H1 (cell line): ENCODE data around the gene ANKRD7. TPM values are rescaled to one million over a fixed set of nuclear protein-coding genes. Genes with fewer than 3 reads are reported as not detected.

ENCODE experiments used
- CTCF ChIA-PET: fragments of 300-600 bp; sonication (Branson Sonifier 250); formaldehyde crosslinking; loops from one replicate; lab custom pipeline; 2021; ENCODE audit not compliant: partially characterized antibody; lab: Charles Lee
- POLR2A ChIA-PET: fragments of 300-600 bp; sonication (Branson Sonifier 250); formaldehyde crosslinking; loops from one replicate; lab custom pipeline; 2021; ENCODE audit warnings: inconsistent platforms; ENCODE audit not compliant: partially characterized antibody; lab: Charles Lee
- DNase-seq, 2 experiments: peaks; one replicate each; pipeline versions ENCODE4 v3.0.0 to v3.0.0-alpha.2; 2010 to 2022; ENCODE audit warnings: low spot score in 2 of 2, low read depth in 1 of 2, mixed read lengths in 1 of 2
- FAIRE-seq: peaks from 2 replicates; lab custom pipeline; 2011; peaks lifted over from hg19 to GRCh38; lab: Jason Lieb, UNC
- H2AFZ ChIP-seq: 2 replicates; pipeline ENCODE4 v1.8.1; 2012; ENCODE audit warnings: low read length, inconsistent platforms
- H2AK5ac ChIP-seq: 2 replicates; pipeline ENCODE4 v1.6.1; 2013; ENCODE audit warnings: low read depth, low read length
- H2BK120ac ChIP-seq: replicated peaks from 2 replicates; pipeline ENCODE3; 2013; ENCODE audit warnings: low read depth, low read length, inconsistent platforms
- H2BK12ac ChIP-seq: 2 replicates; pipeline ENCODE4 v1.6.1; 2013; ENCODE audit warnings: low read depth, low read length
- H2BK15ac ChIP-seq: 2 replicates; pipeline ENCODE4 v1.6.1; 2013; ENCODE audit warnings: low read length
- H2BK20ac ChIP-seq: 2 replicates; pipeline ENCODE4 v1.6.1; 2013; ENCODE audit warnings: low read length
- H2BK5ac ChIP-seq: 2 replicates; pipeline ENCODE4 v1.6.1; 2013; ENCODE audit warnings: low read depth, low read length
- H3K14ac ChIP-seq: 2 replicates; pipeline ENCODE4 v1.6.1; 2013; ENCODE audit warnings: inconsistent platforms; ENCODE audit not compliant: insufficient read length
- H3K18ac ChIP-seq: 2 replicates; pipeline ENCODE4 v1.6.1; 2013; ENCODE audit warnings: low read length; ENCODE audit errors: extremely low read depth
- H3K23ac ChIP-seq: 2 replicates; pipeline ENCODE4 v1.6.1; 2013; ENCODE audit warnings: inconsistent platforms; ENCODE audit not compliant: insufficient read length
- H3K23me2 ChIP-seq: 2 replicates; pipeline ENCODE4 v1.6.1; 2013; ENCODE audit warnings: low read depth, low read length
- H3K27ac ChIP-seq: 2 replicates; pipeline ENCODE4 v1.6.1; 2011; ENCODE audit warnings: low read depth, low read length, inconsistent platforms
- H3K27me3 ChIP-seq, 4 experiments: replicated peaks in 1 of 4; 1 replicate in 1 of 4; 2 replicates in 3 of 4; pipeline versions ENCODE4 v1.6.1 to v1.8.1; 2011 to 2013; ENCODE audit warnings: low read length in 3 of 4, mild to moderate bottlenecking in 3 of 4, inconsistent platforms in 2 of 4, mixed read lengths in 2 of 4, moderate library complexity in 1 of 4; ENCODE audit not compliant: control insufficient read depth in 3 of 4, insufficient read depth in 3 of 4; ENCODE audit errors: extremely low read depth in 1 of 4
- H3K36me3 ChIP-seq, 4 experiments: 2 replicates each; pipeline versions ENCODE4 v1.6.1 to v1.8.1; 2011 to 2013; ENCODE audit warnings: mild to moderate bottlenecking in 4 of 4, low read length in 3 of 4, moderate library complexity in 2 of 4, control low read depth in 1 of 4, inconsistent platforms in 1 of 4; ENCODE audit not compliant: insufficient read depth in 4 of 4, control insufficient read depth in 2 of 4
- H3K4ac ChIP-seq: replicated peaks from 2 replicates; pipeline ENCODE3; 2013; ENCODE audit warnings: low read length, low read depth, mixed read lengths, inconsistent platforms; ENCODE audit not compliant: insufficient read length
- H3K4me1 ChIP-seq, 4 experiments: replicated peaks in 1 of 4; 1 replicate in 1 of 4; 2 replicates in 3 of 4; pipeline versions ENCODE4 v1.6.1 to v1.8.1; 2011 to 2013; ENCODE audit warnings: low read length in 3 of 4, inconsistent platforms in 2 of 4, mixed read lengths in 1 of 4; ENCODE audit not compliant: insufficient read depth in 4 of 4, control insufficient read depth in 3 of 4
- H3K4me2 ChIP-seq, 2 experiments: 2 replicates each; pipeline versions ENCODE4 v1.6.1 to v1.8.1; 2011 to 2013; ENCODE audit warnings: low read depth in 2 of 2, low read length in 2 of 2, control low read depth in 1 of 2, inconsistent platforms in 1 of 2, mild to moderate bottlenecking in 1 of 2; ENCODE audit not compliant: insufficient read depth in 1 of 2
- H3K4me3 ChIP-seq, 4 experiments: fragments of 200-600, 300-600 bp in 1 of 4; sonication (generic), shearing (Covaris generic), sonication (Bioruptor Twin) in 1 of 4; 2 replicates each; pipeline versions ENCODE4 v1.5.1 to v1.8.1; 2011 to 2016; ENCODE audit warnings: low read length in 4 of 4, low read depth in 3 of 4, control low read depth in 2 of 4, inconsistent platforms in 2 of 4, mild to moderate bottlenecking in 2 of 4, mixed read lengths in 1 of 4, moderate library complexity in 1 of 4; ENCODE audit not compliant: insufficient read depth in 2 of 4; ENCODE audit errors: extremely low read depth in 1 of 4
- H3K56ac ChIP-seq: replicated peaks from 2 replicates; pipeline ENCODE3; 2013; ENCODE audit warnings: low read depth, mild to moderate bottlenecking, mixed read lengths, low read length, inconsistent platforms; ENCODE audit not compliant: insufficient read length
- H3K79me1 ChIP-seq: 2 replicates; pipeline ENCODE4 v1.6.1; 2013; ENCODE audit warnings: low read depth, low read length, control low read depth
- H3K79me2 ChIP-seq, 2 experiments: 2 replicates each; pipeline versions ENCODE4 v1.6.1 to v1.8.1; 2012 to 2013; ENCODE audit warnings: low read length in 2 of 2, mild to moderate bottlenecking in 2 of 2, inconsistent platforms in 1 of 2; ENCODE audit not compliant: insufficient read depth in 2 of 2, control insufficient read depth in 1 of 2
- H3K9ac ChIP-seq, 4 experiments: replicated peaks in 1 of 4; 1 replicate in 1 of 4; 2 replicates in 3 of 4; pipeline versions ENCODE4 v1.6.1 to v1.8.1; 2011 to 2013; ENCODE audit warnings: low read depth in 3 of 4, low read length in 3 of 4, control low read depth in 2 of 4, mild to moderate bottlenecking in 2 of 4, moderate library complexity in 2 of 4, inconsistent platforms in 1 of 4; ENCODE audit errors: extremely low read depth in 1 of 4
- H3K9me3 ChIP-seq, 2 experiments: 2 replicates each; pipeline versions ENCODE4 v1.6.1 to v1.8.1; 2012 to 2013; ENCODE audit warnings: mild to moderate bottlenecking in 2 of 2, moderate library complexity in 2 of 2, control low read depth in 1 of 2, inconsistent platforms in 1 of 2, low read depth in 1 of 2, low read length in 1 of 2, mixed read lengths in 1 of 2; ENCODE audit not compliant: insufficient read depth in 2 of 2
- H4K20me1 ChIP-seq, 2 experiments: replicated peaks in 1 of 2; 2 replicates each; pipeline versions ENCODE3 to v1.8.1; 2011 to 2013; ENCODE audit warnings: inconsistent platforms in 2 of 2, low read length in 2 of 2, mild to moderate bottlenecking in 1 of 2; ENCODE audit not compliant: insufficient read depth in 2 of 2, control insufficient read depth in 1 of 2
- H4K5ac ChIP-seq: 2 replicates; pipeline ENCODE4 v1.6.1; 2013; ENCODE audit warnings: low read length, low read depth, mixed read lengths, inconsistent platforms; ENCODE audit not compliant: insufficient read length
- H4K8ac ChIP-seq: 2 replicates; pipeline ENCODE4 v1.8.0; 2013; ENCODE audit warnings: mild to moderate bottlenecking, moderate library complexity, low read length, inconsistent platforms; ENCODE audit not compliant: insufficient read depth; ENCODE audit errors: extremely low read depth
- H4K91ac ChIP-seq: replicated peaks from 2 replicates; pipeline ENCODE3; 2013; ENCODE audit warnings: low read length, mixed read lengths, inconsistent platforms; ENCODE audit not compliant: insufficient read length
- BACH1 ChIP-seq: IDR thresholded peaks from 2 replicates; pipeline ENCODE4 v1.6.1; 2012; ENCODE audit warnings: low read length, improper control_type of control experiment
- BRCA1 ChIP-seq: IDR thresholded peaks from 2 replicates; pipeline ENCODE4 v1.6.1; 2012; ENCODE audit warnings: low read depth, low read length, improper control_type of control experiment
- CREB1 ChIP-seq: IDR thresholded peaks from 2 replicates; pipeline ENCODE4 v1.6.1; 2012; ENCODE audit warnings: inconsistent platforms
- EGR1 ChIP-seq: IDR thresholded peaks from 2 replicates; pipeline ENCODE4 v1.6.1; 2011; ENCODE audit warnings: low read depth, low read length, borderline replicate concordance
- HDAC2 ChIP-seq, 2 experiments: fragments of 300-600 bp in 1 of 2; sonication (generic) in 1 of 2; IDR thresholded peaks; 2 replicates each; pipeline ENCODE4 v1.6.1; 2011 to 2012; ENCODE audit warnings: low read depth in 2 of 2, low read length in 2 of 2, mild to moderate bottlenecking in 2 of 2, moderate library complexity in 2 of 2, borderline replicate concordance in 1 of 2, inconsistent platforms in 1 of 2
- JUND ChIP-seq: IDR thresholded peaks from 2 replicates; pipeline ENCODE4 v1.6.1; 2011; ENCODE audit warnings: mild to moderate bottlenecking, improper control_type of control experiment, low read length
- MAX ChIP-seq: IDR thresholded peaks from 2 replicates; pipeline ENCODE4 v1.6.1; 2012; ENCODE audit warnings: inconsistent platforms
- PHF8 ChIP-seq: fragments of 200-600 bp; sonication (generic); conservative IDR thresholded peaks from 2 replicates; pipeline ENCODE4 v1.7.1; 2012; ENCODE audit warnings: low read depth, mild to moderate bottlenecking, inconsistent platforms, low read length, moderate library complexity
- POLR2A ChIP-seq, 2 experiments: IDR thresholded peaks; 1 replicate in 1 of 2; 2 replicates in 1 of 2; pipeline ENCODE4 v1.6.1; 2011; ENCODE audit warnings: low read depth in 2 of 2, low read length in 2 of 2, mild to moderate bottlenecking in 2 of 2; ENCODE audit errors: control extremely low read depth in 1 of 2
- RAD21 ChIP-seq, 2 experiments: IDR thresholded peaks in 1 of 2; conservative IDR thresholded peaks in 1 of 2; 2 replicates each; pipeline ENCODE4 v1.6.1; 2011; ENCODE audit warnings: low read depth in 2 of 2, low read length in 2 of 2, improper control_type of control experiment in 1 of 2, inconsistent platforms in 1 of 2, mild to moderate bottlenecking in 1 of 2, moderate library complexity in 1 of 2
- RBBP5 ChIP-seq: IDR thresholded peaks from 2 replicates; pipeline ENCODE4 v1.7.1; 2012; ENCODE audit warnings: low read depth, mild to moderate bottlenecking, inconsistent platforms, low read length, moderate library complexity, borderline replicate concordance
- SP1 ChIP-seq: IDR thresholded peaks from 2 replicates; pipeline ENCODE4 v1.6.1; 2011; ENCODE audit warnings: low read depth, low read length
- TAF1 ChIP-seq: IDR thresholded peaks from 2 replicates; pipeline ENCODE4 v1.6.1; 2011; ENCODE audit warnings: mild to moderate bottlenecking, low read depth, low read length
- TAF7 ChIP-seq: optimal IDR thresholded peaks from 2 replicates; pipeline ENCODE3; 2011; ENCODE audit warnings: low read depth, mild to moderate bottlenecking, inconsistent platforms, low read length, moderate library complexity, borderline replicate concordance
- WGBS, 2 experiments: shearing (Covaris generic) in 1 of 2; methylation state at CpG; one replicate each; pipeline versions ENCODE4 v1.1.6 to v1.1.7; 2013 to 2015; ENCODE audit warnings: low lambda C conversion rate in 2 of 2, mixed read lengths in 2 of 2, inconsistent platforms in 1 of 2, low coverage in 1 of 2, missing lambda C conversion rate in 1 of 2; ENCODE audit not compliant: insufficient replicate concordance in 2 of 2, insufficient coverage in 1 of 2, insufficient read length in 1 of 2; ENCODE audit errors: extremely low coverage in 1 of 2, missing lambda C conversion rate in 1 of 2; 5-methylcytosine and 5-hydroxymethylcytosine counted together
- polyA plus RNA-seq, 7 experiments: library from polyadenylated mRNA; depleted of rRNA in 3 of 7; stranded (reverse) in 5 of 7; unstranded in 2 of 7; fragments of >200 nt in 5 of 7; fragments of 200-250 nt in 2 of 7; gene quantifications; 1 replicate in 5 of 7; 2 replicates in 1 of 7; 4 replicates in 1 of 7; pipeline versions ENCODE4 v1.2.1 to v1.2.3, GENCODE V29; 2011 to 2013; ENCODE audit warnings: missing spikeins in 2 of 7, mixed read lengths in 2 of 7
- total RNA-seq: library from RNA; stranded (reverse); fragmentation: NEBNext Ultra II Directional; extraction: Animal tissue kit (Norgen Biotek cat#: 25700); gene quantifications from 2 replicates; pipeline ENCODE4 v1.2.1, GENCODE V29; 2021

Gene ANKRD7
- total and polyA plus RNA-seq, 2 of the 8 experiments (the other 6 are each of a cell fraction or from before 2014, with no cell fraction given): not detected

DNA sequence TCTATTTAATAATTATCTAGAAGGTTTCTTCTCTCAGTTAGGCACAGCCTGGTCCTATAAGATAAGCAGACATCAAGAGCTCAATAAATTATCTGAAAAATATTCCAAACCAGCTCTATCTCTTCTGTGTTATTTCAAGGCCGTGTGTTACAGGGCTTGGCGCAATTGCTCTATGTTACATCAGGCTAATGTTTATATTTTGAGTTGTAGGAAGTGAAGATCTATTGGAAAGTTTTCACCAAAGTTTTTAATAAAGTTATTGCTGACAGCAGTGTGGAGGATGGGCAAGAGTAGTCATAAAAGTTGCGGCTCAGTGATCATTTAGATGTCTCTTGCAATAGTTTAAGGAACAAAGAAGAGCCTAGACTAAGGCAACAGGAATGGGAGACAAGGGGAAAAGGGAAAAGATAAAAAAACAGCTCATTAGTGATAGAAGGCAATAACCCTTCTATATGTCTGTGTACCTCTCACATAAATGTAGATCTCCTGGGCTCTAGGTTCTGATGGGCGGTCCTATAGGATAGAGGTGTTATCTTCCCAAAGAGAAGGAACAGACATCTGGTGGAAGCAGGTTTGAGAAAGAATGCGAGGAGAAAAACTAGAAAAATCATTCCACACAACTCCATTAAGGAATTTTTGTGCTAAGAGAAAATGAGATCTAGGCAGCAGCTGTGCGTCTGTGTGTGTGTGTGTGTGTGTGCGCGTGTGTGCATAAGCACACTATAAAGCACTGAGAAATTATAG lies 5.9 kb upstream of the ANKRD7 start:
- 84% methylated on average over 8 of the region's 8 CpGs; no CpG with 5 or more reads in 1 of the 2 experiments for WGBS, 2 experiments
- Histone ChIP-seq H3K36me3 (no peaks in the 10 kb centered on the region), H3K23ac (no peak overlapping the region), H4K91ac (no peak overlapping the region), H3K27ac (no peak overlapping the region), H2AK5ac (no peak overlapping the region), H3K4me2 (no peak overlapping the region), H4K20me1 (no peaks in the 10 kb centered on the region), H3K56ac (no peak overlapping the region), H2BK120ac (no peak overlapping the region), H3K4ac (no peak overlapping the region), H2BK20ac (no peak overlapping the region), H4K5ac (no peak overlapping the region), H4K8ac (no peak overlapping the region), H3K27me3 (no peaks in the 10 kb centered on the region), H2BK15ac (no peak overlapping the region), H3K79me2 (no peaks in the 10 kb centered on the region), H2BK12ac (no peak overlapping the region), H3K23me2 (no peaks in the 10 kb centered on the region), H3K14ac (no peak overlapping the region), H3K18ac (no peak overlapping the region), H2AFZ (no peak overlapping the region), H3K4me1 (no peaks in the 10 kb centered on the region), H2BK5ac (no peak overlapping the region), H3K4me3 (no peak overlapping the region), H3K79me1 (no peaks in the 10 kb centered on the region), H3K9me3 (no peaks in the 10 kb centered on the region), H3K9ac (no peak overlapping the region)
- no peak for DNase-seq
- no peak for FAIRE-seq
- POLR2A ChIA-PET: no interaction called here
- CTCF ChIA-PET: interaction anchor here (1.1 to 1.2 kb wide), 2 partner anchors 23 to 242 kb away, joined by 3 read pairs; no protein-coding TSS in a partner anchor
- TF ChIP-seq POLR2A (IDR thresholded peaks at IDR 0.05; ENCODE audit: control extremely low read depth in 1 of 2, low read depth in 2 of 2, low read length in 2 of 2) (no peak), RBBP5 (no peak), JUND (no peak), BACH1 (no peak), BRCA1 (no peak), MAX (no peak), SP1 (no peak), PHF8 (no peak), CREB1 (no peak), TAF1 (no peak), TAF7 (no peak), EGR1 (no peak), HDAC2 (IDR thresholded peaks at IDR 0.05; ENCODE audit: borderline replicate concordance in 1 of 2, low read depth in 2 of 2, low read length in 2 of 2) (no peak), RAD21 (IDR thresholded peaks at IDR 0.05 in 1 of 2, conservative IDR thresholded peaks at IDR 0.05 in 1 of 2; ENCODE audit: low read depth in 2 of 2, low read length in 2 of 2) (no peak)
